GM11168 (cell line): ENCODE data around the gene DNAH8.

Experiments used
- in situ Hi-C: fragments of 300-500 bp; cut with MboI; formaldehyde crosslinking; loops from one replicate; pipeline ENCODE4 v1.12.0; 2022; ENCODE audit warnings: low sequenced_read_pairs; ENCODE audit not compliant: unreplicated experiment

DNAH8 gene

DNA sequence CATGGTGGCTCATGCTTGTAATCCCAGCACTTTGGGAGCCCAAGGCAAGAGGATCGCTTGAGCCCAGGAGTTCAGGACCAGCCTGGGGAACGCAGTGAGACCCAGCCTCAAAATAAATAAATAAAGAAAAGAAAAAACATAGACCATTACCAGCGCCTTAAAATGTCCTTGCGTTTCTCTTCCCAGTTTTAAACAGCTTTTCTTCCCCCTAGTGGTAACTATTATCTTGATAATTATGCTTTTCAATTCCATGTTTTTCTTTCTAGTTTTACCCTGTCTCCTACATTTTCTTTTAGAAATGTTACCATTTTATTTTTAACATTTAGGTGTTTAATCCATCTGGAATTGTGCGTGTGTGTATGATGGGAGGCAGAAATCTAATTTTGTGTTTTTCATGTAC lies 24.4 kb downstream of the DNAH8 start:
- in situ Hi-C loops = no loop called here

DNA sequence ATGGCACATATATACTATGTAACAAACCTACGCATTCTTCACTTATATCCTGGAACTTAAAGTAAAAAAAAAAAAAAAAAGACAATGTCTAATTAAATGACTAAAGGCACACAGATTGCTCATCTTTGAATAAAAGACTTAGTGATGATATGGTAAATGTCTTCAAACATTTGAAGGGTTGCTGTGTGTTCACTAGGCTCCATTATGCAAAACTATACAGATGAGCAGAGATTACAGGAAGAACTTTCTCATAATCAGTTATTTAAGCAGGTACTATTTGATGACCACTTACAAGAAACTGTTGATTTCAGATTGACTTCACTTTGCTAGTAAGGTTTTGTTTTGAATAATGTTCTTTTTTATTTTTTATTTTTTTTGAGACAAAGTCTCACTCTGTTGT lies 34.4 kb downstream of the DNAH8 start:
- in situ Hi-C loops = no loop called here

DNA sequence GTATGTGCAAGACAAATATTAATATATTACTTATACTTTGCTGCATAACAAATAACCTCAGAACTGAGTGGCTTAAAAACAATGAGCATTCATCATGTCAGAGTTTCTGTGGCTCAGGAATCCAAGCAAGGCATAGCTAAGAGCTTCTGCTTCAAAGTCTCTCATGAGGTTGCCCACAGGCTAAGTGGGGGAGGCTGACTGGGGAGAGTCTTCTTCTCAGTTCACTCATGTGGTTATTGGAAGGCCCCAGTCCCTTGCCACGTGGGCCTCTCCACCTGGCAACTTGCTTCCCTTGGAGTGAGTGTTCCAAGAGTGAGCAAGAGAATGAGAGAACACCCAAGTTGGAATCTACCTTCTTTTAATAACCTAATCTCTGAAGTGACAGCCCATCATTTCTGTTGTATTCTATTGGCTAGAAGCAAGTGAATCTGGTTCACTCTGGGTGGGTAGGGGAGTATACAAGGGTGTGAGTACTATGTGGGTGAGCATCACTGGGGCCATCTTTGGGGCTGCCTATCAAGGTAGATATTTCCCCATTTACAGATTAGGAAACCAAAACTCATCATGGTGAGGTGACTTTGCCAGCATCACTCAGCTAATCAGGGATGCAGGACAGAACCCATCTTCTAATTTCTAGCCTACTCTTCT lies 36.0 kb downstream of the DNAH8 start:
- in situ Hi-C loops = no loop called here

DNA sequence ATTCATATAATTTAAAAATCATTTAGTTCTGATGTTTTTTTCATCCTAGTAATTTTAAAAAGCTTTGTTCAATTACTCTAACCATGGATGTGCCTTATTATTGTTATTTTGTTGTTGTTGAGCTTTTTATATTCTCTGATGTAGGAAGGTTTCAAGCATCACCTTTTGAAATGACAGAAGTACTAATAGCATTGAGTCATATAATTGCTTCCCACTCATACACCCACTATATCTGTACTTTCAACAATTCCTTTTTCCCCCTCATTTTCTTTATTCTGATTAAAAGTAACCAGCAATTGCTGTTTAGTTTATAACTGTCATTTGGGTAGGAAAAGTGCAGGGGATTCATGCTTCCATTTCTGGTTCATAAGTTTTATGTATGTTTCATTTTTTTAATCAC lies 38.6 kb downstream of the DNAH8 start:
- in situ Hi-C loops = no loop called here

DNA sequence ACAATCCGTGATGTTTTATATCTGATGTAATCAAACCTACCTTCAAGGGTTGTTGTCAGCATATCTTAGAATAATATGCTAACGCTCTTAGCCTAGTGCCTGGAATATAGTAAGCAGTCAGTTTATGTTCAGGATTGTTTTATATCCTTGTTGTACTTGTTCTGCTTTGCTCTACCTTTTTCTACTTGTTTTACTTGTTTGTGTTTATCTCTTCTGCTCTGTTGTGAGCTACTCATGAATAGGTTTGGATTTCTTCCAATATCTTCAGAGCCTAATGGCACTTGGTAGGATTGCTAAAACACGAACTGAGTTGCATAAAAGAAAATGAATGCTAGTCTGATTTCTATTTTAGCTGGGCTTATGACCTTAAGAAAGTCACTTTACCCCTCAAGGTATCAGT lies 40.1 kb downstream of the DNAH8 start:
- in situ Hi-C loops = no loop called here

GRCh38 chr6:38755874-38756273 lies 40.8 kb downstream of the DNAH8 start:
- in situ Hi-C loops = no loop called here

DNA sequence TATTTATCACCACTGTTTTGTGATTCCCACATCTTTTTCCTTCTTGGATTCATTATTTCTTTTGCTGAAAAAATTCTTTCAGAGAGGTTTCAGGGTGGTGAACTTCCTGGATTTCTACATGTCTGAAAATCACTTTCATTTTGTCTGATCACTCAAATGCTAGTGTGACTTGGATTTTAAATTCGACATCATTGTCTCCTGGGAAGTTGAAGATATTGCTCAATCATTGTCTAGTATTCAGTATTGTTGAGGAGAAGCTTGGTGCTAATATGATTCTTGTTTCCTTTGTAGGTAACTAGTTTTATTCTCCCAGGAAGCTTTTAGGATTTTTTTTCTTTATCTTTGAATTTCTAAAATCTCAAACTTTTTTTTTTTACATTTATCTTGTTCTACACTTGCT lies 45.0 kb downstream of the DNAH8 start:
- in situ Hi-C loops = no loop called here

DNA sequence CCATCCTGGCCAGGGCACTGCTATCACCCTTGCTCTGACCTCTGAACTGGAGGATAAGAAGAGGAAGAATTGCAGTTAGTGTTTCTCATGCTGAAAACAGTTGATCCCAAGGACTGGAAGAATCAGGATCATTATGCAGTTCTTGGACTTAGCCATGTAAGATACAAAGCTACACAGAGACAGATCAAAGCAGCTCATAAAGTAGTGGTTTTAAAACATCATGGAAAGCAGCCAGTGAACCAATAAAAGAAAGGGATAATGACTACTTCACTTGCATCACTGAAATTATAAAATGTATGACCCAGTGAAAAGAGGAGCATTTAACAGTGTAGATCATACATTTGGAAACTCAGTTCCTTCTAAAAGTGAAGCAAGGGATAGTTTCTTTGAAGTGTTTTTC lies 47.7 kb downstream of the DNAH8 start:
- in situ Hi-C loops = no loop called here

DNA sequence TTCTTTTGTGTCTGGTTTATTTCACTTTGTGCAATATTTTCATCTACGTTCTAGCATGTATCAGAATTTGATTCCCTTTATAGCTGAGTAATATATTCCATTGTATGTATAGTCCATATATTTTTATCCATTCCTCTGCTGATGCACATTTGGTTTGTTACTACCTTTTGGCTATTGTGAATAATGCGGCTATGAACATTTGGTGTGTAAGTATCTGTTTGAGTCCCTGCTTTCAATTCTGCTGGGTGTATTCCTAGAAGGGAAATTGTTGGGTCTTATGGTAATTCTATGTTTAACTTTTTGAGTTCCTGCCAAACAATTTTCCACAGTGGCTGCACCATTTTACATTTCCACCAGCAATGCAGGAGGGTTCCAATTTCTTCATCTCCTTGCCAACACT lies 52.4 kb downstream of the DNAH8 start:
- in situ Hi-C loops = no loop called here

DNA sequence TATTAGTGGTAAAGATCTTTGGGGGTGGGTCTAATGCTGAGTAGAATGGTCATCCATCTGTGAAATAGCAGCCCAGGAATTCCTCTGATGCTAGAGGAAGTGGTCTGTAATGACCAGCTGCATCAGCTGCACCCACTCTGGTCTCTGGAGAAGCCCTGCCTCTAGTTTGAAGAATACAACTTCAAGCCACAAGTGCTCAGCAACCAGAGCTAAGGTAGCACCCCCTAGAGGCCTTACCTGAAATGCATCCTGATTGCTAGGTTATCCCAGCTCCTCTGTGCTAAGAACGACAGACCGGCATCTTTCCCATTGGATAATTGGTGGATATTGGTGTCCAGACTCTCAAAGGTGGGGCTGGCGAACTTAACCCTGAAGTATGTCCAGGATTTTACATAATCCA lies 58.2 kb downstream of the DNAH8 start:
- in situ Hi-C loops = no loop called here

GRCh38 chr6:38774929-38775707 lies 60.0 kb downstream of the DNAH8 start:
- in situ Hi-C loops = no loop called here

- in situ Hi-C loops = no loop called here
Observed at GRCh38 chr6:38775870-38776269, 60.8 kb downstream of the DNAH8 start.

GRCh38 chr6:38776515-38776914 lies 61.4 kb downstream of the DNAH8 start:
- in situ Hi-C loops = no loop called here

DNA sequence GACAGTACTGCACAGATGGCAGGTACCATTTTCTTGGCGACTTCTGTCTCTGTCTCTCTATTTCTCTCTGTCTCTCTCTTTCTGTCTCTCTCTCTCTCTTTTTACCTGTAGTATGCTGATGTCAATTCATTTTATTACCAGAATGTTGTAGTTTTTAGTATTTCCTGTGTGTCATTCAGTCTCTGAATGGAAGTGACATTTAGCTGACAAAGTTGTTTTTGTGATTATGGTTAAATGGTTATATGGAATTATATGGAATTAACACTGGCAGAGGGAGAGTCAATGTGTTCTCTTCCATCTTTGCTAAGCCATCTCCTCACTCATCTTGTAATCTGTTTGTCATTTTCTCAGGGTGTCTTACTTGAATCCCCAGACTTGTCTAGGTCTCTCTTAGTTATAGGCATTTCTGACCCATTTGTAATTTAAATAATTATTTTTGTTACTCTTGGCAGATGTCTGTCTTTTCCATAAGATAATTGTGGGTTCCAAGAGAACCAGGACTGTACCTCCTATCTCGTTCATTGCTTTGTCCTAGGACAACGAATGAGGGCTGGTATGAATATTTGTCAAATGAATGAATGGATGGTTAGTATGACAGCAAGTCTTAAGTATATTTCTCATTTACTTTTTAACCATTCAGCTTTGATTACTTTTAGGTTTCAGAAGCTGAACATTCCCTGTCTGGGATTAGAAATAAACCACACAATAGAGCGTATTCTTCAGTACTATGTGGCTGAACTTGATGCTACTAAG lies 64.4 kb downstream of the DNAH8 start:
- in situ Hi-C loops = no loop called here

DNA sequence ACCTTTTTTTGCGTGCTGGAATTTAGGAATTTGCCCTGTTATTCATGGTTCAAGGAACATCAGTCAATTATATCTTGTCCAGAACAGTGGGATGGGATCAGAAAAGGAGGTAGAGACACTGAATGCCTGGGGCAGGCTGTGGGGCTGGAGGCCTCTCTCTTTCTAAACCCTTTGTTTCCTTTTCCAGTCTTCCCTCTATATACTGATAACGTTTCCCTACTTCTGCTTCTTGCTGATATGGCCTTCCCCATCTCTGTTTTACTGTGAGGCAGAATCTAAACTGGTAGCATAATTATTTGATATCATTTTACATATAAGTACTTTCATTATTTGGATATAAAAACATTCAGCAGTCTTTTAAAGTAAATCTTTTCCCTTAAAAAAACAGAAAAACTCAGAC lies 67.5 kb downstream of the DNAH8 start:
- in situ Hi-C loops = no loop called here

DNA sequence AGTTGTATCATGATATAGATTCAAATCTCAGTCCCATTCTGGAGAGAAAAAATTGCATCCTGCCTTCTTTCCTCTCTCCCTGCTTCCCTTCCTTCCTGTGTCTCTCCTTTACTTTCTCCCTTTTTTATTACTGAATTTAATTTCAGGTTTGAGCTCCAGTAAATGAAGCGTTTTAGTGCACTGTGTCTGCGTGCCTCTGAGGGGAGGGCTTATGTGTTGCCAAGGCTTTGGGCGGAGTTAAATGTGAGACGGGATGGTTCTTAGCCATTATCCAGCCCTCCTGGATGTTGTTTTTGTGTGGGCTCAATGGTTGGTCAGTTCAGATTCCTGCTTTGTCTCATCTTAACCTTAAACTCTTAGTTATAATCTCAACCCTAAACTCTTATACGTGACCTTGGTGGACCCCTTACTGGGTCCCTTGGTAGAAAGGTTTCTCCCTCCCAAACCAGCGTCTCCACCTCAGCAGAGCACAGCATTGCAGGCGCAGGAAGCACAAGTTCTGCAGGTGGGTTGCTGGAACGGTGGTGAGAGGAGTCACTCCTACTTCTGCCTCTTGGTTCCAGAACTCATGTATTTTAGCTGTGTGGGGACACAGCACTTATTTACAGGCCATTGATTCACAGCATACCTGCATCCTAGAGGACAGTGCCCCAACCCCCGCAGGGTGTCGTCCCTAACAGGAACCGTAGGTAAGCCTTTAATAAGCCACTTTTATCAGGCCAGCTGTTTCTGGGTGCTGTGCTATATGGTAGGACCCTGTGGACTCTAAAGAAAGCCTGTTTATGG lies 68.5 kb downstream of the DNAH8 start:
- in situ Hi-C loops = no loop called here

- in situ Hi-C loops = no loop called here
Observed at GRCh38 chr6:38784506-38785235, 69.6 kb downstream of the DNAH8 start.

DNA sequence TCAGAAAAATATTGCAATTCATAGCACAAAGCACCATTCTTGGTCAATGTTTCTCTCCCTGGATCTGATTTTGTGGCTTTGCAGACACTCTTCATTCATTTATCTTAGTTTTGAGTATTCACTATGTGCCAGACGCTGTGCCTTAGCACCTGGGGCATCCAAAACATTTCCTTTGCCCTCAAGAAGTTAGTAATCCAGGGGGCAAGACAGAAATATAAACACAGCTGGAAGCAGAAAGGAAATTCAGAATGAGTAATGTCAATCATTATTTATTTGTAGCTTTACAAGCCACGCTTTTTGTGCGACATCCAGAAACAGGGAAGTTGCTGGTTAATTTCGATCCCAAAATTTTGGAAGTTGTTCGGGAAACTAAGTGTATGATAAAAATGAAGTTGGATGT lies 71.4 kb downstream of the DNAH8 start:
- in situ Hi-C loops = no loop called here

GRCh38 chr6:38789256-38789655 lies 74.1 kb downstream of the DNAH8 start:
- in situ Hi-C loops = no loop called here

DNA sequence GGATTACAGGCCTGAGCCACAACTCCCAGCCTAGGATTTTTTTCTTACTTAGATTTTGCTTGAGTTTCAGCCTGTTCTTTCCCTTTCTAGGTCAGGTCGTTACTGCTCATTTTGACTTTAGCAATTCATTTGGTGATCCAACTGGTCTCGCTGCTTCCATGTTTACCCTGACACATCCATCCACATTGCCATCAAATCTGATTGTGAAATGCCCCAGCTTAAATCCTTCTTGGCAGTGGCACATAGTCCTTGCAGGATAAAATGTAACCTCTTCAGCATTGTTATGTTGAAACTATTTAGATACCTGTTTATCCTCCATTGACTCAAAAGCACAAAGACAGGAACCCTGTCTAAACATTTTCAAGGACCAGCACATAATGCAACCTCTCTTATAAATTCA lies 77.2 kb downstream of the DNAH8 start:
- in situ Hi-C loops = no loop called here
